VCaP (cell line): ENCODE results near the gene PCDHAC2.

Experiments used
- H3K27ac ChIP-seq: fragments of 450-650 bp; 2 replicates; pipeline ENCODE4 v1.5.1; 2017
- TF ChIP-seq, protein P1 (sequence below): fragments of 450-650 bp; conservative IDR thresholded peaks from 2 replicates; pipeline ENCODE4 v1.5.1; 2017; ENCODE audit warnings: mild to moderate bottlenecking, moderate library complexity

The PCDHAC2 gene

DNA sequence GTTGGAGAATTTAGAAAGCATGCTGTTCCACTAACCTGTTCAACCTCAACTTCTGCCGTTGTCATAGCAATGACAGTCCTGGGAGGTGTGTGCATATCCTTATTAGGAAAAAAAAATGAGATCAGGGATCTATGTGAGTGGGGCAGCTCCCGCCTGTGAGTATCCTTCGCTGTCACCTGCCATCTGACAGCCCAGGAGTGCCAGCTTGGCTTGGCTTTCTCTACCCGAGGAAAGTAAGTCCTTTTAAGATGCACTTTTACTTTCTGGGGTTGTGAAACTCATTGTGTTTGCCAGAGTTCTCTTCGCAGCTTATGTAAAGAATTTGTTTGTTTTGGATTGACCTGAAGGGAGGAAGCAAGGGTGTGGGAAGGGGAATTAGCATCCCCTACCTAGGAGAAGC, 21.8 kb downstream of the PCDHAC2 start:
- TF ChIP-seq, protein P1, sequence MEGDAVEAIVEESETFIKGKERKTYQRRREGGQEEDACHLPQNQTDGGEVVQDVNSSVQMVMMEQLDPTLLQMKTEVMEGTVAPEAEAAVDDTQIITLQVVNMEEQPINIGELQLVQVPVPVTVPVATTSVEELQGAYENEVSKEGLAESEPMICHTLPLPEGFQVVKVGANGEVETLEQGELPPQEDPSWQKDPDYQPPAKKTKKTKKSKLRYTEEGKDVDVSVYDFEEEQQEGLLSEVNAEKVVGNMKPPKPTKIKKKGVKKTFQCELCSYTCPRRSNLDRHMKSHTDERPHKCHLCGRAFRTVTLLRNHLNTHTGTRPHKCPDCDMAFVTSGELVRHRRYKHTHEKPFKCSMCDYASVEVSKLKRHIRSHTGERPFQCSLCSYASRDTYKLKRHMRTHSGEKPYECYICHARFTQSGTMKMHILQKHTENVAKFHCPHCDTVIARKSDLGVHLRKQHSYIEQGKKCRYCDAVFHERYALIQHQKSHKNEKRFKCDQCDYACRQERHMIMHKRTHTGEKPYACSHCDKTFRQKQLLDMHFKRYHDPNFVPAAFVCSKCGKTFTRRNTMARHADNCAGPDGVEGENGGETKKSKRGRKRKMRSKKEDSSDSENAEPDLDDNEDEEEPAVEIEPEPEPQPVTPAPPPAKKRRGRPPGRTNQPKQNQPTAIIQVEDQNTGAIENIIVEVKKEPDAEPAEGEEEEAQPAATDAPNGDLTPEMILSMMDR = no peak

DNA sequence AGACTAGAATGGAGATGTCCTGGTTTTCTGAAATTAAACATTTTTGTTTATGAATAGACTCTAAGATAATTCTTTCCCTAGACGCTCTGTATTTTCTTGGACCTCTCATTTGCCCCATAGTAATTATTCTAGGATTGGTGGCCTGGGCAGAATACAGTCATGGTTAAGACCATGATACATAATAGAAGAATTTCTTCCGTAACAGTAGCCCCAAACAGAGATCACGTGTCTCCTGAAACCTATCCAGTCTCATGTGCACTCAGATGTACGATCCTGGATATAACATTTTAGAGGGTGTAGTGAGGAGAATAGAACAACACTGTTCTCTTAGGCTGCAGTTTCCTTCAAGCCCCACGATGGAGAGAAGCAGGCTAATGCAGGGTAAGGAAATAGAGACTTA, 22.3 kb downstream of the PCDHAC2 start:
- TF ChIP-seq, protein P1 = no peak
- H3K27ac ChIP-seq = no peak overlapping the region

More for the DNA sequence above, 21.8 kb downstream of the PCDHAC2 start:
- H3K27ac ChIP-seq = no peak overlapping the region

DNA sequence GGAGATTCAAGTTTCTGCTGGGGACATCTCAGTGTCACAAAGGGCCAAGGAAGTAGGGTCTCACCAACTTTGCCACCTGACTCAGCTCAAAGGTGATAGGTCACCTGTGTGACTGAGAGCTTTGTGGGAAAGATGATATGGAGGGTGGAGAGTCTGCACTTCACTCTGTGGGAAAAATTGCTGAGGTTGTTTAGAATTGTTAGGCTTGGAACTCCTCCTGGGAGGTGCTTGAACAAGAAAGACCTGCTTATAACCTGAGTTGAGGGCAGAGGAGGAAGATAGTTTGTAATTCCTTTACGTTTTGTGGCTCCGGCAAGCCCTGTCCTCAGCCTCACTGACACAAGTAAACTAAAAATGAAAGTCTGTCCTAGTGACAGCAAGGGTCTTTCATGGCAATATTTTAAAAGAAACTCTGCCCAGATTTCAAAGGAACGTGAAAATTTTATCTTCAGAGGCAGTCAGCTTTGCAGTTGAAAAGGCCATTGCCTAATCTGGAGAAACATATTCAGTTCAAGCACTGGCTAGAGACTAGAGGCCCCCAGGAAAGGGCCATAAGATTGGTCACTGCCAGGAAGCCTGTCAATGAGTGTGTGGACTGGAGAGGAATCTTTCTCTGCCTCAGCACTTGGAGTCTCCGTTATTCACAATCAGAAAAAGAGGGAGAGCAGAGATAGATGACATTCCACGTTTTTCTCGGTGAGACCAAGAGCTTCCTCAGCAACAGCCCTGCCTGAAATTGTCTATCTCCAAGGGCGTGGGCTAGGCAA, 23.2 kb downstream of the PCDHAC2 start:
- no peak overlapping the region for H3K27ac ChIP-seq
- TF ChIP-seq, protein P1 = no peak

DNA sequence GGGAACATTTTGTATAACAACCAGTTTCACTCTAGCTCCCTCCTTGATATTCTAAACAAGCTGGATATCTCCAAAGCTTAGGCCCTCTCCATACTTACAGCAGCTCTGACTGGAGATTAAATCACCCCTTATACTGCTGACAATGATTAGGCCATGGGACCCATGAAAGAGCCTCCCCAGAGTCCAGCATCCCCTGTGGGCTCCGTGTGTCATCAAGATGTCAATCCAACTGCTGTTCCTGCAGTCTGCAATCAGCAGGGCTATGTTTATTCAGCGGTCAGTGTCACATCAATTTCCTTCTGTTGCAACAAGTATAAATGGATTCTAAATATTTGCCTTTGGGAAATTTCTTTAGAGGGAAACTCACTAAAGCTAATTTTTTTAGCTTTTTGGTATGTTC, 26.6 kb downstream of the PCDHAC2 start:
- TF ChIP-seq, protein P1 = no peak
- peak overlapping the region; percentile 67 for H3K27ac ChIP-seq

DNA sequence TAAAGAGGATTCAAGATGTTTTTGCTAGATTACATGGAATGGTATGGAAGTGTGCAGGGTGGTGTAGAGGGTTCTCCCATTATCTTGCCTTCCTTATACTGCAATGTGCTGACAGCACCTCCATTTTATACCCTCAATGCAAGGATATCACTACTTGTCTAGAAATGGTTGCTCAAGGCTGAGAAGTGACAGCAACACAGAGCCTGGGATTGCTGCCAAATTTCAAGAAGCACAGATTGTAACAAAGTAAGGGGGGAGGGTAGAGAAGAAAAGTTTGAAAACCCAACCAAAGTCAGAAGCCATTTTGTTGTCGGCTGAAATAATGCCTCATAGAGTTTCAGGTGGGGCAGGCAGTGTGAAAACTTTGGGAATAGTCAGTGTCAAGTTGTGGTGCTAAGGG, 29.8 kb downstream of the PCDHAC2 start:
- TF ChIP-seq, protein P1 = no peak
- no peak overlapping the region for H3K27ac ChIP-seq

DNA sequence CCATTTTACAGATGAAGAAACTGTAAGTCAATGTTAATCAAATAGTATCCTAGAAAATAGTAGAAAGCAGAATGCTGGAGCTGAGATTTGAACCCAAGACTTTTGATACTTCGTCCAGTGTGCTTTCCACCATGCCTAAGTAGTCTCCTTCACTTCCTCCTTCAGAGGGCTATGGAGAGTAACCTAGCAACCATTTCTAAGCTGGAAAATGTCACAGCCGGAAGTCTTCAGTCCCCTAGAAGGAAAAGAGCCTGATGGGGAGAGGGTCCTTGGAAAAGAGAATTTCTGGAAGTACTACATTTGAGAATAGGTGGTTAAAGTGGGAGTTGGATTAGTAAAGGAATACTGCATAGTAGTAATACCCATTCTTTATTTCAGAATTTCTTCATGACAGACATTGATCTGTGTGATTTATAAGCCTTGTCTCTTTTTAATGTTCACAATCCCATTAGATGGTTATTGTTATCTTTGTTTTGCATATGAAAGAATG, 32.7 kb downstream of the PCDHAC2 start:
- no peak overlapping the region for H3K27ac ChIP-seq
- TF ChIP-seq, protein P1 = no peak

DNA sequence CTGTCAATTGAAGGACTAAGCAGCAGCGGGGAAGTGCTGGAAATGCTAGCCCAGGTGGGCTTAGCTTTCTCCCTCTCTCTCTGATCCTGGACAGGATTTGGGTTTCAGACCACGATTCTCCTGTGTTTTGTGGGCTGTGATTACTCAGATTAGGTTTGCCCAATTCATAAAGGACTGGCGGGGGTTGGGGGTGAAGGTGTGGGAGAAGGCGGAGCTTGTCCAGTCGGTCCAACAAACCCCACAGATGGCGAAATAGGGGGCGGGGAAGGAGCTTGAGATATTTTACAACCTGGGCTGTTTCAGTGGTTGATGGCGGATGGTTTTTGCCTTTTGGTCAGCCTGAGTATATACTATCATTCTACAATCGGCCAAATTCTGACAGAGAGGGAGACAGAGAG, 35.2 kb downstream of the PCDHAC2 start:
- H3K27ac ChIP-seq = peak overlapping the region; percentile 85
- TF ChIP-seq, protein P1 = no peak
